SU-DHL-6 (cell line): Measurements from ENCODE around the gene NAPB.

Experiments
- H2AFZ ChIP-seq: fragments of 200-600 bp; sonication (generic); 2 replicates; pipeline ENCODE4 v1.6.1; 2014; ENCODE audit warnings: low read depth, mild to moderate bottlenecking, moderate library complexity, mixed read lengths, antibody characterized with exemption, low read length; ENCODE audit not compliant: severe bottlenecking
- H3F3A ChIP-seq: fragments of 200-600 bp; shearing (Covaris generic); 2 replicates; pipeline ENCODE4 v1.6.0; 2016; ENCODE audit warnings: antibody characterized with exemption, mild to moderate bottlenecking; ENCODE audit not compliant: insufficient read depth
- H3K27ac ChIP-seq: fragments of 200-600 bp; sonication (generic); 2 replicates; pipeline ENCODE4 v1.5.1; 2016; ENCODE audit warnings: low read depth, mild to moderate bottlenecking, low read length, moderate library complexity, mixed read lengths
- H3K27me3 ChIP-seq: fragments of 200-600 bp; sonication (generic), shearing (Covaris generic); 2 replicates; pipeline ENCODE4 v1.6.0; 2014; ENCODE audit warnings: mild to moderate bottlenecking, low read length
- H3K36me3 ChIP-seq: fragments of 200-600 bp; sonication (generic); 2 replicates; pipeline ENCODE4 v1.6.1; 2014; ENCODE audit warnings: mild to moderate bottlenecking, low read length, mixed read lengths
- H3K4me2 ChIP-seq: fragments of 300-600, 200-600 bp; shearing (Covaris generic), sonication (generic); 2 replicates; pipeline ENCODE4 v1.6.0; 2014; ENCODE audit warnings: low read length, low read depth, mild to moderate bottlenecking; ENCODE audit not compliant: poor library complexity, severe bottlenecking
- H3K4me3 ChIP-seq: fragments of 200-600 bp; sonication (generic); 2 replicates; pipeline ENCODE4 v1.5.1; 2014; ENCODE audit warnings: antibody characterized with exemption, low read length, mild to moderate bottlenecking, mixed read lengths; ENCODE audit not compliant: insufficient read depth, poor library complexity, severe bottlenecking
- H3K79me2 ChIP-seq: fragments of 200-600 bp; sonication (generic); 2 replicates; pipeline ENCODE4 v1.6.1; 2014; ENCODE audit warnings: mild to moderate bottlenecking, low read length, moderate library complexity; ENCODE audit not compliant: insufficient read depth
- H3K9ac ChIP-seq: fragments of 200-600 bp; sonication (generic); 2 replicates; pipeline ENCODE4 v1.7.0; 2014; ENCODE audit warnings: mild to moderate bottlenecking, low read length
- H3K9me2 ChIP-seq: fragments of 200-600 bp; sonication (generic); replicated peaks from 2 replicates; pipeline ENCODE4 v1.6.1; 2014; ENCODE audit warnings: low read length; ENCODE audit not compliant: insufficient read depth
- H3K9me3 ChIP-seq: fragments of 200-600 bp; sonication (generic); 2 replicates; pipeline ENCODE4 v1.6.1; 2014; ENCODE audit warnings: low read length, mixed read lengths; ENCODE audit not compliant: insufficient read depth
- H4K20me1 ChIP-seq: fragments of 200-600 bp; sonication (generic); 2 replicates; pipeline ENCODE4 v1.6.1; 2014; ENCODE audit warnings: low read depth, mild to moderate bottlenecking, antibody characterized with exemption, low read length, moderate library complexity, mixed read lengths
- EZH2phosphoT487 ChIP-seq: fragments of 200-600 bp; sonication (generic), shearing (Covaris generic); conservative IDR thresholded peaks from 2 replicates; pipeline ENCODE4 v1.6.1; 2018; ENCODE audit warnings: mild to moderate bottlenecking, antibody characterized with exemption, low read length, moderate library complexity, mixed read lengths
- TF ChIP-seq, protein P1 (sequence below): fragments of 200-600 bp; sonication (generic); IDR thresholded peaks from one replicate; pipeline ENCODE4 v1.5.1; 2017; ENCODE audit warnings: antibody characterized with exemption, mild to moderate bottlenecking, low read length, moderate library complexity; ENCODE audit not compliant: insufficient read depth, poor library complexity, severe bottlenecking

The NAPB gene

DNA sequence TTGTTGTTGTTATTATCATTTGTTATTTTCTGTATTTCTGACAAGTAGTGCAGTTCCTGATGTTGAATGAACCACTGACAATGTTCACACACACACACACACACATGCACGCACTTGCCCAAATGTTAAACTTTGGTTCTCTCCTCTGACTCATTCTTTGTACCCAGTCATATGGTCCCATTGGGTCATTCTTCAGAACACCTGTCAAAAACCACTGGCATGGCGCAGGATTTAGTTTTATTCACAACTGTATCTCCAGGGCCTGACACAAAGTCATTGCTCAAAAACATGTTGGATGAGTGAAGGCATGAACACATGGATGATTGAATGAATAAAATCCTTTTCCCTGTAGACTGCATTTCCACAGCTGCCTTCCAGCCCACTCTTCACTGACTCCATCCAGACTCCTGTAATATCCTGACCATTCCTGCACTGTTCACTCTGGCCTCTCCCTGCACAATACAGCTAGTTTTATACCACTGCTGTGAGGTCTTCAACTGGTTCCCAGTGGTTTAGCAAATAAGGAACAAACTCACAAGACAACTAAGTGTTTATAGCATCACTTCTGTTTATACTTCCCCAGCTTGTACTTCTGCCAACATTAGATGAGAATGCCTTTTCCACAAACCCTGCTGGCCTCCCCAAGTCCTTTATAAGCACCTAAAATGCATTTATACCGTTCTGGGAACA is 38.3 kb upstream of the NAPB start:
- no peaks in the 10 kb centered on the region for H3K27me3 ChIP-seq
- H3K36me3 ChIP-seq = no peaks in the 10 kb centered on the region
- no peak overlapping the region for H3K9ac ChIP-seq
- H4K20me1 ChIP-seq = no peaks in the 10 kb centered on the region
- no peaks in the 10 kb centered on the region for H3K9me2 ChIP-seq
- H3K79me2 ChIP-seq = no peaks in the 10 kb centered on the region
- H3K9me3 ChIP-seq = no peaks in the 10 kb centered on the region
- H2AFZ ChIP-seq = no peak overlapping the region
- H3K27ac ChIP-seq = no peak overlapping the region
- no peaks in the 10 kb centered on the region for H3F3A ChIP-seq
- no peak overlapping the region for H3K4me3 ChIP-seq
- TF ChIP-seq, protein P1, sequence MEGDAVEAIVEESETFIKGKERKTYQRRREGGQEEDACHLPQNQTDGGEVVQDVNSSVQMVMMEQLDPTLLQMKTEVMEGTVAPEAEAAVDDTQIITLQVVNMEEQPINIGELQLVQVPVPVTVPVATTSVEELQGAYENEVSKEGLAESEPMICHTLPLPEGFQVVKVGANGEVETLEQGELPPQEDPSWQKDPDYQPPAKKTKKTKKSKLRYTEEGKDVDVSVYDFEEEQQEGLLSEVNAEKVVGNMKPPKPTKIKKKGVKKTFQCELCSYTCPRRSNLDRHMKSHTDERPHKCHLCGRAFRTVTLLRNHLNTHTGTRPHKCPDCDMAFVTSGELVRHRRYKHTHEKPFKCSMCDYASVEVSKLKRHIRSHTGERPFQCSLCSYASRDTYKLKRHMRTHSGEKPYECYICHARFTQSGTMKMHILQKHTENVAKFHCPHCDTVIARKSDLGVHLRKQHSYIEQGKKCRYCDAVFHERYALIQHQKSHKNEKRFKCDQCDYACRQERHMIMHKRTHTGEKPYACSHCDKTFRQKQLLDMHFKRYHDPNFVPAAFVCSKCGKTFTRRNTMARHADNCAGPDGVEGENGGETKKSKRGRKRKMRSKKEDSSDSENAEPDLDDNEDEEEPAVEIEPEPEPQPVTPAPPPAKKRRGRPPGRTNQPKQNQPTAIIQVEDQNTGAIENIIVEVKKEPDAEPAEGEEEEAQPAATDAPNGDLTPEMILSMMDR = no peak
- TF ChIP-seq EZH2phosphoT487 = no peak
- H3K4me2 ChIP-seq = no peak overlapping the region

DNA sequence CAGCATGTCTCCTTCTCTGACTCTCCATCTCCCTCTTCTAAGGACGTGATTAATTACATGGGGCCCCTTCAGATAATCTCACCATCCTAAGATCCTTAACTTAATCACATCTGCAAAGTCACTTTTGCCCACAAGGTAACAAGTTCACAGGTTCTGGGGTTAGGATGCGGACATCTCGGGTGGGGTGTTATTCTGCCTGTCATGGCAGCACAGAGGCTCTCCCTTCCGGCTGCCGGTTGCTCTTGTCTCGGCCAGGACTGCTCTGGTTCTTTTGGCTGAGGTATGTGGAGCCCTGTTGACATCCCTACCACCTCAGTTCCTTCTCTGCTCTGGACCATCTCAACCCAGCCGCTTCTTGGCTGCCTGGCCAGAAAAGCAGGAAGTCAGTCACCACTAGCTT is 35.6 kb upstream of the NAPB start:
- Histone ChIP-seq H3K9me3 (no peaks in the 10 kb centered on the region), H3K4me2 (no peak overlapping the region), H3K79me2 (no peaks in the 10 kb centered on the region), H2AFZ (no peak overlapping the region), H3K9ac (no peak overlapping the region), H3K27ac (no peak overlapping the region), H3K4me3 (no peak overlapping the region), H3F3A (no peaks in the 10 kb centered on the region), H4K20me1 (no peaks in the 10 kb centered on the region), H3K9me2 (no peaks in the 10 kb centered on the region), H3K36me3 (no peaks in the 10 kb centered on the region), H3K27me3 (no peaks in the 10 kb centered on the region)
- TF ChIP-seq, protein P1 = no peak

DNA sequence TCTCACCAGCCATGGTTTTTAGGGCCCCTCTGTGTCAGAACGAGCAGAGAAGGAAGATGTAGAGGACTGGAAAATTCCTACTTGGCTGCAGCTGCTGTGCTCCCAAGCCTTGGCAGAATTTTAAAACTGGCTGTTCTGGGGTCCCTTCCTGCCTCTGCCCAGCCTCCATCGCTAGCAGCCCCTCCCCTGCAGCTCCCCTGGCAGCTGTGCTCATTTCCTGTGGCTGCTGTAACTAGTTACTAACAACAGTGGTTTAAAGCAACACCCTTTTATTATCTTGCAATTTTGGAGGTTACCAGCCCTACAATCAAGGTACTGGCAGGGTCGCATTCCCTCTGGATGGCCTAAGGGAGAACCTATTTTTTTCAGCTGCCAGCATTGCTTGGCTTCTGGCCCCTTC is 35.1 kb upstream of the NAPB start:
- Histone ChIP-seq H4K20me1 (no peaks in the 10 kb centered on the region), H3K27me3 (no peaks in the 10 kb centered on the region), H3K4me3 (no peak overlapping the region), H3K27ac (no peak overlapping the region), H3F3A (no peaks in the 10 kb centered on the region), H2AFZ (no peak overlapping the region), H3K9me2 (no peaks in the 10 kb centered on the region), H3K9ac (no peak overlapping the region), H3K36me3 (no peaks in the 10 kb centered on the region), H3K9me3 (no peaks in the 10 kb centered on the region), H3K79me2 (no peaks in the 10 kb centered on the region), H3K4me2 (no peak overlapping the region)
- TF ChIP-seq, protein P1 = no peak
- TF ChIP-seq EZH2phosphoT487 = no peak
